Cardiac muscle cell (in vitro differentiated cells and primary cell): ENCODE data around the gene SLC1A1. TPM values are rescaled to one million over a fixed set of nuclear protein-coding genes. Genes with fewer than 3 reads are reported as not detected.

Experiments used
- DNase-seq, 2 donors: peaks; one replicate each; pipeline versions ENCODE4 v3.0.0 to v3.0.0-alpha.2; 2010 to 2017; ENCODE audit warnings: low read depth in 1 of 2, low spot score in 1 of 2
- H3K27ac ChIP-seq: fragments of 200-600 bp; sonication (generic); 2 replicates; pipeline ENCODE4 v1.5.1; 2016
- H3K27me3 ChIP-seq: fragments of 200-600 bp; sonication (generic); 2 replicates; pipeline ENCODE4 v1.6.0; 2016; ENCODE audit warnings: control low read depth
- H3K36me3 ChIP-seq: fragments of 200-600 bp; sonication (generic); 2 replicates; pipeline ENCODE4 v1.5.1; 2016; ENCODE audit warnings: control low read depth
- H3K4me1 ChIP-seq: fragments of 200-600 bp; sonication (generic); 2 replicates; pipeline ENCODE4 v1.8.1; 2017; ENCODE audit warnings: low read depth, mild to moderate bottlenecking, mixed run types
- H3K4me3 ChIP-seq: fragments of 200-600 bp; sonication (generic); 2 replicates; pipeline ENCODE4 v1.5.1; 2016; ENCODE audit warnings: mild to moderate bottlenecking
- H3K9me3 ChIP-seq: fragments of 200-600 bp; sonication (generic); 2 replicates; pipeline ENCODE4 v1.5.1; 2017; ENCODE audit warnings: low read depth, mild to moderate bottlenecking, control low read depth
- polyA plus RNA-seq: library from polyadenylated mRNA; unstranded; fragments of >200 nt; fragmentation: Nextera tagmentation; extraction: Ambion mirVana; gene quantifications from 2 replicates; pipeline ENCODE4 v1.2.1, GENCODE V29; 2016
- total RNA-seq: library from RNA; depleted of rRNA; stranded (reverse); fragments of >200 nt; gene quantifications from 2 replicates; pipeline ENCODE4 v1.2.3, GENCODE V29; 2016
- TF ChIP-seq, protein P1 (sequence below): IDR thresholded peaks from 2 replicates; pipeline ENCODE4 v1.5.1; 2012; ENCODE audit warnings: low read depth, mild to moderate bottlenecking, low read length

SLC1A1 gene
- total and polyA plus RNA-seq, 2 experiments from 2014 or later, result 0.57 to 2.4 TPM

DNA sequence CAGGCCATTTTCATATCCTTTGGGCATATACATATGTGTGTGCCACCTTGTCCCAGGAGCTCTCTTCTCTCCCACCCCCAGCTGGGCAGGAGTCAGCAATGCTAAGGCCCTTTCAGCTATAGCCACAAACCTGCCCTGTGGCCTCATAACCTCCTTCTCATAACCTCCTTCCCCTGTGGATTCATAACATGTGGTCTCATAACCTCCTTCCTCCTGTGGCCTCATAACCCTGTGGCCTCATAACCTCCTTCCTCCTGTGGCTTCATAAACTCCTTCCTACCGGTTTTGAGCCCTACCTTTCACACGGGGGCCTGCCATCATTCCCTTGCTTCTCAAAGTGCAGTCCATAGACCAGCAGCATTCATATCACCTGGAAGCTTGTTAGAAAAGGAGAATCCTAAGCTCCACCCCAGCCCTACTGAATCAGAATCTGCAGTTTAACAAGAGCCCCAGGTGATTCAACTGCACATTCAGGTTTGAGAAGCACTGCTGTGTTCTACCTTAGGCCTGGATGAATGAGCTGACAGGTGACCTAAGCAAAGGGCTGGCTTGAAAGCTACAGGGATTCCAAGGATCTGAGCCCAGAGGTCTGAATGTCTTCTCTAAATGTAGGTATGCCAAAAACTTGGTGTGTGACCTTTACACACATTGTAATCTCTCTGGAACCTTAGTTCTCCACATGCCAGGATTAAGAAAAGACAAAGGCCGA lies 129.9 kb downstream of the SLC1A1 start:
- DNase-seq, result no peak
- TF ChIP-seq, protein P1, sequence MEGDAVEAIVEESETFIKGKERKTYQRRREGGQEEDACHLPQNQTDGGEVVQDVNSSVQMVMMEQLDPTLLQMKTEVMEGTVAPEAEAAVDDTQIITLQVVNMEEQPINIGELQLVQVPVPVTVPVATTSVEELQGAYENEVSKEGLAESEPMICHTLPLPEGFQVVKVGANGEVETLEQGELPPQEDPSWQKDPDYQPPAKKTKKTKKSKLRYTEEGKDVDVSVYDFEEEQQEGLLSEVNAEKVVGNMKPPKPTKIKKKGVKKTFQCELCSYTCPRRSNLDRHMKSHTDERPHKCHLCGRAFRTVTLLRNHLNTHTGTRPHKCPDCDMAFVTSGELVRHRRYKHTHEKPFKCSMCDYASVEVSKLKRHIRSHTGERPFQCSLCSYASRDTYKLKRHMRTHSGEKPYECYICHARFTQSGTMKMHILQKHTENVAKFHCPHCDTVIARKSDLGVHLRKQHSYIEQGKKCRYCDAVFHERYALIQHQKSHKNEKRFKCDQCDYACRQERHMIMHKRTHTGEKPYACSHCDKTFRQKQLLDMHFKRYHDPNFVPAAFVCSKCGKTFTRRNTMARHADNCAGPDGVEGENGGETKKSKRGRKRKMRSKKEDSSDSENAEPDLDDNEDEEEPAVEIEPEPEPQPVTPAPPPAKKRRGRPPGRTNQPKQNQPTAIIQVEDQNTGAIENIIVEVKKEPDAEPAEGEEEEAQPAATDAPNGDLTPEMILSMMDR, result no peak
- H3K36me3 ChIP-seq, result no peaks in the 10 kb centered on the region
- no peak overlapping the region for H3K27ac ChIP-seq
- no peak overlapping the region for H3K4me3 ChIP-seq
- H3K4me1 ChIP-seq, result no peaks in the 10 kb centered on the region
- no peaks in the 10 kb centered on the region for H3K27me3 ChIP-seq
- H3K9me3 ChIP-seq, result no peaks in the 10 kb centered on the region

DNA sequence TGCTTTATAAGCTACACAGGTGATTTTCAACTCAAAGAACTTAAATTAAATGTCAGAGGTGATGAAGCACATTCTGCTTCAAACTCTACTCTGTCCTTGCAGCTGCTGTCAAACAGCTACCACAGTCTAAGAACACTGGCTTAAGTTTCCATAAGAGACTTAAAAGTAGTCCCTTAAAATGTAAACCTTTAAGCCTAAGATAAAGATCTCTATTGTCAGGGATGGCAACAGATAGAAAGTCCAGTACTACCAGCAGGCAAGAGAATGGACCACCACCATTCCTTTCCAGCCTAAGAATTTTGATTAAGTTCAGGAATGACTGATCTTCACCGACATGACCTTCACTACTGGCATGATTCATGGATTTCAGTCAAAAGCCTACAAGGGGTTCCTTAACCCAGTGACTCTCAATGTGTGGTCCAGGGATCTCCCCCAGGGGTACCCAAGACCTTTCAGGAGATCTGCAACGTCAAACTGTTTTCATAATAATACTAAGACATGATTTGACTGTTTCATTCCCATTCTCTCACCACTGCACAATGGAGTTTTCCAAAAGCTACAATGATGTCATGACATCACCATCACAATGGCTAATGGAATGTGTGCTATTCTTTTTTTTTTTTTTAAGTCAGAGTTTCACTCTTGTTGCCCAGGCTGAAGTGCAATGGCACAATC lies 130.8 kb downstream of the SLC1A1 start:
- H3K27ac ChIP-seq, result no peak overlapping the region
- H3K9me3 ChIP-seq, result no peaks in the 10 kb centered on the region
- H3K36me3 ChIP-seq, result no peaks in the 10 kb centered on the region
- no peaks in the 10 kb centered on the region for H3K4me1 ChIP-seq
- DNase-seq, result peak in 1 of 2 donors; percentile 20
- no peaks in the 10 kb centered on the region for H3K27me3 ChIP-seq
- TF ChIP-seq, protein P1, result no peak
- no peak overlapping the region for H3K4me3 ChIP-seq

DNA sequence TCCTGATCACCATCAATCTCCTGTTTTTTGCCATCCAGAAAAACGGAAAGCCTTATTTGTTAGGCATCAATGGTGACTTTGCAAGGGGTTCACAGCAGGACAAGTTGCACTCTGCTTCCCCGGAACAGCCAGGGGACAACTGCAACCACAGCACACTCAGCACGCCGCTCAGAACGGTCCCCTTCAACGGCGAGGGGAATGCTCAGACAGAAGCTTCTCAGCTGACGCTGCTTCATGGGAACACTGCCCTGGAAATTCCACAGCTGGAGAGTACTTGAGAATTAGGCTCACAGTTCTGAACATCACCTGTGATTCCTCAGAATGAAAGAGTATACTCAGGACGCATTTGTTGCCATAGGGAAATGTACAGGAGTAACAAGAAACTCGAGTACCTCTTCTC lies 131.7 kb downstream of the SLC1A1 start:
- no peak overlapping the region for H3K4me3 ChIP-seq
- H3K27ac ChIP-seq, result no peak overlapping the region
- H3K4me1 ChIP-seq, result no peaks in the 10 kb centered on the region
- TF ChIP-seq, protein P1, result no peak
- DNase-seq, result no peak
- no peaks in the 10 kb centered on the region for H3K9me3 ChIP-seq
- H3K27me3 ChIP-seq, result no peaks in the 10 kb centered on the region
- no peaks in the 10 kb centered on the region for H3K36me3 ChIP-seq

DNA sequence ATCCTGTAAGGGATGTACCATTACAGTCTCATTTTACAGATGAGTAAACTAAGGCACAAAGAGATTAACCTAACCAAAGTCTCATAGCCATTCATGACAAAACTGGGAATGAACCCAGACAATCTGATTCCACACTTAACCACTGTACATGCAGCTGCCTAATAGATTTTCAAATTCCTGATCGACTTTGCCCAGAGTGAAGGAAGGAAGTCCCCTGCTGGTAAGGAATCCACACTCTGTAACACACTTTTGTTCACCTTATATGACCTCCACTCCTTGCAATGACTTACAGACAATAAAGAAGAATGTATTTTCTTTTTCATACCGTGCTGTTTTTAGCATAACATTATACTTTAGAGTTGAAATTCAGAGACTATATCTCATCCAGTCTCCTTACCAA lies 140.6 kb downstream of the SLC1A1 start:
- Histone ChIP-seq H3K4me1 (no peaks in the 10 kb centered on the region), H3K27me3 (no peaks in the 10 kb centered on the region), H3K36me3 (no peaks in the 10 kb centered on the region), H3K4me3 (no peak overlapping the region), H3K27ac (no peak overlapping the region), H3K9me3 (no peaks in the 10 kb centered on the region)
- TF ChIP-seq, protein P1, result no peak
- DNase-seq, result peak in 1 of 2 donors; percentile 6

Other genes with a start within 250 kb of the SLC1A1 start
- 2.4 and 3.2 TPM in 2 replicates for gene GLIS3, start 190.4 kb upstream of the SLC1A1 start, total RNA-seq
- gene GLIS3, start 190.4 kb upstream of the SLC1A1 start, polyA plus RNA-seq, result 0.78 and 1.1 TPM in 2 replicates
- gene PLPP6, start 171.8 kb downstream of the SLC1A1 start, total RNA-seq, result 14.7 and 15.8 TPM in 2 replicates
- gene PLPP6, start 171.8 kb downstream of the SLC1A1 start, polyA plus RNA-seq, result 11.7 and 18.8 TPM in 2 replicates
- 0.46 and 0.63 TPM in 2 replicates for gene SPATA6L, start 176.0 kb downstream of the SLC1A1 start, total RNA-seq
- gene SPATA6L, start 176.0 kb downstream of the SLC1A1 start, polyA plus RNA-seq, result 1.3 and 2.2 TPM in 2 replicates
- gene CDC37L1, start 189.1 kb downstream of the SLC1A1 start, total RNA-seq, result 23.1 and 39.2 TPM in 2 replicates
- 19.6 and 27.9 TPM in 2 replicates for gene CDC37L1, start 189.1 kb downstream of the SLC1A1 start, polyA plus RNA-seq